Measurements from ENCODE around the gene TMEM143.
"Not testable (repeated sequence)": the region's sequence is repeated elsewhere in the genome, so short reads cannot be mapped to it uniquely, and the experiment has no call there.

The TMEM143 gene

DNA sequence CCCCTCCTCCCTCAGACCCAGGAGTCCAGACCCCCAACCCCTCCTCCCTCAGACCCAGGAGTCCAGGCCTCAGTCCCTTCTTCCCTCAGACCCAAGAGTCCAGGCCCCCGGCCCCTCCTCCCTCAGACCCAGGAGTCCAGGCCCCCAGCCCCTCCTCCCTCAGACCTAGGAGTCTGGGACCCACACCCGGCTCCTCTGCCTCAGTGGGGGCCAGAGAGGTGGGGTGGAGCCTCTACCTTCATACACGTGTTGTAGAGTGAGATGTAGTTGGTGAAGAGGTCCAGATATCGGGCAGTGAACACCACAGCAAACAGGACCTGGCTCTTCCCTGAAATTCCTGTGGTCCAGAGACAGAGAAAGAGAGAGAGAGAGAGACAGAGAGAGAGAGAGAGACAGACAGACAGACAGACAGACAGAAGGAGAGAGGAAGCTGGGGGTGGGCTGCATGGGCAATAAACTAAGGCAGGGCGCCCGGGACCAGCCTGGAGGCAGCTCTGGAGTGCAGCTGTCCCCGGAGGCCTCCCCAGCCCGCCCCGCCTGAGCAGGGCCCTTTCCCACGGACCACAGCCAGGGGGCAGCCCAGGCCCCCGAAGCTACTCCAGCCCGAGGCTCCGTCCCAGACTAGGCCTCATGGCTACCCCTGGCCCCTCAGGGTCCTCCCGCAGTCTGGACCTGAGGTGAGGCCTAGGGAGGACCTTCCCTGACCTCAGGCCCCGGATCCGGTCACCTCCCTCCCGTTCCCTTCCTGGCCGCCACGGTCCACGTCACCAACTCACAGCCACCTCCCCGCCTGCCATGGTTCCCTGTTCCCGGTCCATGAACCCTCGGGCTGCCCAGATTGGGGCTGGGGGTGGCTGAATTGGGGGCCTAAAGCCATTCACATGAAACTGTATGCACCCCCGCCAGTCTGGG lies 26.7 kb upstream of the TMEM143 start:
- no peak for DNase-seq

DNA sequence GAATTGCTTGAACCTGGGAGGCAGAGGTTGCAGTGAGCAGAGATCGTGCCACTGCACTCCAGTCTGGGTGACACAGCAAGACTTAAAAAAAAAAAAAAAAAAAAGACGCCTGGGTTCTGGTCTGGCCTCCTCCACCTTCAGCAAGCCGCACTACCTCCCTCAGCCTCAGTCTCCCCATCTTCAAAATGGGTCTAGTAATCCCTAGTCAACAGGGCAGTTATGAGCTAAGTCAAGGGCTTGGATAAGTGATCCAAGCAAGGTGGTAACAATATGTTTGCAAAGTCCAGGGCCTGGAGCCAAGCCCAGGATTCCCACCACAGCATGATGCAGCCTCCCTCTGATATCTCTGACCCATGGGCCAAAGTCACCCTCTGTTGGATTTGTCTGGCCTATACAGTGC lies 23.2 kb upstream of the TMEM143 start:
- DNase-seq = no peak

DNA sequence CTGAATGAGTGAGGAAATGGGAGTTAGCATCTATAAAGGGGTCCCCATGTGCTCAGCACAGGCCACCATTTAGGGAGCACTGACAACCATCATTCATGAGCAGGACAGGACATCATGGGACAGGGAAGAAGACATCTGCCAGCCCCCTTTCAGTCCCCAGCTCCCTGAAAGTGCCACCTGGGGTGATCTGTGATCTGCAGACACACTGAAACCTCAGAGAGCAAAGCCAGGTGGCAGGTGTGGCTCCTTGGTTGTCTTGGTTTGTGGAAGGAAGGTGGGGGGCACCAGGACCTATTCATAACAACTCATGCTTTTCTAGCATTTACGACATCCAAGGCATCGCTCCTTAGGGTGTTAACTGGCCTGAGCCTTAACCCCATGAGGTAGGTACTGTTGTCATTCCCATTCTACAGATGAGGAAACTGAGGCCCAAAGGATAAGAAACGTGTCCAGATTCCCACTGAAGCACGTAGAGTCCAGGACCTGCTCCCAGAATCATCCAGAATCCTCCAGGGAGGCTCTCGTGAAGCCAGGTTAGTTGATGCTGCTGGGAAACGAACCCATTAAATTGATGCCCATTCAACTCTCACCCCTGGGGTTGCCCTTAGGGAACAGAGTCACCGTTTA lies 21.8 kb upstream of the TMEM143 start:
- no peak for DNase-seq

DNA sequence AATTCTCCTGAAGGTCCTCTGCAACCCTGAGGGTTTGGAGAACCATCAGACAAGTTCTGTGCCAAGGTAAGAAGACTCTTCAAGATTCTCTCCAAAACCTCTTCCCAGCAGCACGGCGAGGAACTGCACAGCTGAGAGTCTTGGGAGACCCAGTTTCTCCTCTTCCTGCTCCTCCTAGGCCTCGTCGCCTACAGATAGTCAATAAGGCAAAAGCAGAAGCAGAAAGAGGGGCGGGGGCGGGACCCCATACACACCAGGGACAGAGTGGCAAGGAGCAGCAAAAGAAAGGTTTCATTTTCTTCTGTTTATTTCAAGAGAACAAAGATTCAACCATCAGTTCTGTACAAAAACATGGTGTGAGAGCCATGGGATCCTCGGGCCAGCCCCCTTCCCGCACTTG lies 18.5 kb upstream of the TMEM143 start:
- no peak for DNase-seq

DNA sequence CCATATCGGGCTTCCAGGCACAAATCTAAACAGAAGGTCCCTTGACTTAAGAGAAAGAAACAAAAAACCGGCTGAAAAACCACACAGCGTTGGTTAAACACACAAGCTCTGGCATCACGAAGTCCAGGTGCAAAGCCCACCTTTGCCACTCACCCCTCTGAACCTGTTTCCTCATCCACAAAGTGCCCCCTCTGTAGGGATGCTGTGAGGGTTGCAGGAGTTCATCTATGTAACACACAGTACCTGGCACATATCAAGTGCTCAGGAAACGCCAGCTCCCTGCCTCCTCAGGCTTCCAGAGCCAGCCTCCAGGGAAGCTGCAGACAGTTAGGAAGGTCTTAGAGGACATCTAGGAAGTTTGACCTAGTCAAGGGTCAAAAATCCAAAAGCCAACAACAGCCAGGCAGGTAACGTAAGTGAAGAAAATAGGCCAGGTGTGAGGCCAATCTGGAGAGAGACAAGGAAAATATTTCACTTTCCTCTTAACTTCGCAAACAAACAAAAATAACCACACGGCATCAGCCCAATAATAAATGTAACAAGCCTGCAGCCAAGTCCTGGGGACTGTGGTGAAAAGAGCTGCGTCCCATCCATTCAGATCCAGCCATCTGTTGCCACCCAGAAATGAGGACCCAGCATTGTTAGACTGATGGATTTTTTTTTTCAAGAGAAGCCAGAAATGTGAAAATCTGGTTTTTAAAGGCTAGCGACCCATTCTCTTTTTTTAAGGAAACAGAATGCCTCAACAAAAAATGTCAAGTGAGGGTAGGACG lies 17.6 kb upstream of the TMEM143 start:
- DNase-seq = no peak

DNA sequence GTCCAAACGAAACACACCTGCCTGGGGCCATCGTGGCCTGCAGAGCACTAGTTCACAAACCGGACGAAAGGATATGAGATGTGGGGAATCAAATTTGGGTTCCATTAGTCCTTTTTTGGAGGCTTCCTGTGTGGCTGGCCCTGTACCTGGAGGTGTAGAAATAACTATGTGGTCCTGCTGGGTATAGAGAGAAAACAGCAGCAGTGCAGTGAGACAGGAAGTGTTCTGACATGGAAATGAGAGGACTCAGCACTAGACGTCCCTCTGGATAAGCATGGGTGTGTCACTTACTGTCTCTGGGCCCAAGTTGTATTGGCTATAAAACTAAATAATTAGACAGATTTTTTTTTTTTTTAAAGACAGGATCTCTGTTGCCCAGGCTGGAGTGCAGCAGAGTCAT lies 15.3 kb upstream of the TMEM143 start:
- no peak for DNase-seq

GRCh38 chr19:48378194-48378570 lies 14.4 kb upstream of the TMEM143 start:
- no peak for DNase-seq

DNA sequence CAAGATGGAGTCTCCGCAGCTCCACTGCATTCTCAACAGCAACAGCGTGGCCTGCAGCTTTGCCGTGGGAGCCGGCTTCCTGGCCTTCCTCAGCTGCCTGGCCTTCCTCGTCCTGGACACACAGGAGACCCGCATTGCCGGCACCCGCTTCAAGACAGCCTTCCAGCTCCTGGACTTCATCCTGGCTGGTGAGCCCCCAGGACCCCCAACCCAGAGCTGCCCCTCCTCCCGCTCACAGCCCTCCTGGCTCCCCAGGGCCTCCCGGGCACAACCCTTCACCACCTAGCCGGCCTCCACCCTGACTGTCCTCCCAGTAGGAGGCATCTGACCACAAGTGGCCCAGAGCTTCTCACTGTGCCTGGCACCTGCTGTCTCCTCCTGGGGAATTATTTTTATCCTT lies 9.8 kb upstream of the TMEM143 start:
- DNase-seq = no peak

- peak; percentile 62 for DNase-seq
These were observed 9.2 kb upstream of the TMEM143 start for GRCh38 chr19:48372904-48373303.

GRCh38 chr19:48371771-48372170 lies 8.0 kb upstream of the TMEM143 start:
- DNase-seq = not testable (repeated sequence)

GRCh38 chr19:48371367-48371766 lies 7.6 kb upstream of the TMEM143 start:
- DNase-seq = no peak

DNA sequence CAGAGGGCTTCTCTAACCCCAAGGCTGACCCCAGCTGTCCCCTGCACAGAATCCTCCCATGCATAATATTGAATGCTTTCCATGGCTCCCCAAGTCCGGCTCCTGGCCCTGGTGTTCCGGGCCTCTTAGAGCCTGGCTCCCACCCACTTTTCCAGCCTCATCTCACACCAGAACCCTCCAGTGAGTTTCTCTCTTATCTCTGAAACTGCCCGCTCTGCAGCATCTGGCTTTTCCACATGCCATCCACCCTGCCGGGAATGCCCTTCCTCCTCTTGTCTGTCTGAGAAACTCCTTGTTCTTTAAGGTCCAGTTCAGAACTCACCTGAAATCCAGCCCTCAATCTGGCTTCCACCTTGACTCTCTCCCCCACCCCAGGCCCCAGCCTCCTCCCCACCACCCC lies 7.2 kb upstream of the TMEM143 start:
- DNase-seq = no peak

DNA sequence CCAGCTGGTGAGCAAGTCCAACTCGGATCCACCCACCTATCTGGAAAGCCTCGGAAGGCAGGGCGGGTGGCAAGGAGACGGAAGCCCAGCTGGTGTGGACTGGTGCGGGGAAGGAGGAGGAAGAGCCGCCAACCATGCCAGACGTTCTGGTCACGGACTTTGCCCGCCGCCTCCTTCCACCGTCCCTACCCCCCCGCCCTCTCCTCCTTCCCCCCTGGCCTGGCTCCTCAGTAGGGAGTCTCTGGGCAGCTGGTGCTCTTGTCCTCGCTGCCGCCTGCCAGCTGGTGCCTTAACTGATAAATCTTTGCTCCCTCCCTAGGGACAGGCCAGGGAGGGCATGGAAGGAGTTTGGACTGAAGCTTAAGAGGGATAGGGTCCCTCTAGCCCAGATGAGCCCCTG lies 5.2 kb upstream of the TMEM143 start:
- no peak for DNase-seq

- DNase-seq = no peak
These were observed 4.1 kb upstream of the TMEM143 start for GRCh38 chr19:48367855-48368254.

GRCh38 chr19:48365602-48366001 lies 1.9 kb upstream of the TMEM143 start:
- no peak for DNase-seq

GRCh38 chr19:48364598-48365348 lies 1.0 kb upstream of the TMEM143 start:
- no peak for DNase-seq

DNA sequence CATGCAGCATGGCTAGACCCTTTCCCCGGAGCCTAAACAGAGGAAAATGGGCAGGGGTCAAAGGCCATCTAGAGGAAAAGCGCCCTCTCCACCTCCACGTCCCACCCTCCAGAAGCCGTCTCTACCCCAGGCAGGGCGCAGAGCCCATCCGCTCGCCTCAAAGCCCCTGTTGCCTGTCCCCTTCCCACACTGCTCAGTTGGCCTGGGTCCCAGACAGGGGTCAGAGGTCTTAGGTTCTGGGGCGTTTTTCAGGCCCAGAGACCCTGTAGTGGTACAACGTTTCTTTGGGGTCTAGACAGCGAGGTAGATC lies 285 bp downstream of the TMEM143 start:
- DNase-seq = no peak

DNA sequence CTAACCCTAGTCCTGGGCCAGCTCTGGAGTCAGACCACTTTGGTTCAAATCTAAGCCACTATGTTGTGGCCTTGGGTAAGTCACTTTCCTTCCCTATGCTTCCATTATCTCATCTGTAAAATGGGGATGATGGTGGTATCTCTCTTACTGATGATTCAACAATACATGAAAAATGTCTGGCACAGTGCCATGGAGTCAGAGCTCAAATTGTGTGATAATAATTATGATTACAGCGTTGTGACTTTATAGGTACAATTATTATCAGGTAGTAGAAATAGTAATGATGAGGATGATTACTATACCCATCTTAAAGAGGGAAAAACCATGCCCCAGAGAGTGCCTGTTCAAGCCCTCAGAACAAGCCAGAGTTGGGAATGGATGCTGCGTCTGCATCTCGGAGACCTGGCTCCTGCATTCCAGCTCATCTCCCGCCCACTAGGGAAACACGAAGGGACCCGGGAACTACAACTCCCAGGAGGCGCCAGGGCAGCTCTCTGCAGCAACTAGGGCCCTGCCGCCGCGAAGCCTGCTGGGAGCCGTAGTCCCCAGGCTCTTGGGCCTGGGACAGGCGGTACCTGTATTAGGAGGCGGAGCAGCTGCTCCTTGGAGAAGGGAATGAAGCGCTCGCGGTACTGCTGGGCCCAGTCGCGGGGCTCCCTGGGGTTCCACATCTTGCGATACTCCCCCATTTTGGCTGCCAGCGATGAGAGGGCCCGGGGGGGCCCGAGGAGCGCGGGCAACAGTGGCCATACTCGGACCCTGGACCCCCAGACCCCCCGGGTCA lies 832 bp downstream of the TMEM143 start:
- DNase-seq = peak; percentile 95

DNA sequence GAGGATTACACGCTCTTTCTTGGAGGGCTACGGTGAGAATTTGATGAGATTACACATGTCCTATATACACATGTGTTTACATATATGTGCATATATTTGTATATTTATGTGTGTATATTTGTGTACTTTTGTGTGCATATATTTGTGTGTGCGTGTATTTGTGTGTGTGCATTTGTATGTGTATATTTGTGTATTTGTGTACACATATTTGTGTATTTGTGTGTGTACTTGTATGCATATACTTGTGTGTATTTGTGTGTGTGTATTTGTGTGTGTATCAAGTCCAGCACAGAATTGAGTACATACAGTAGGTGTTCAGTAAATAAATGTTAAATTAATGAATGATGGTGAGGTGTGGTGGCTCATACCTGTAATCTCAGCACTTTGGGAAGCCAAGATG lies 1.8 kb downstream of the TMEM143 start:
- DNase-seq = no peak

GRCh38 chr19:48359123-48359522 lies 4.6 kb downstream of the TMEM143 start:
- DNase-seq = no peak

DNA sequence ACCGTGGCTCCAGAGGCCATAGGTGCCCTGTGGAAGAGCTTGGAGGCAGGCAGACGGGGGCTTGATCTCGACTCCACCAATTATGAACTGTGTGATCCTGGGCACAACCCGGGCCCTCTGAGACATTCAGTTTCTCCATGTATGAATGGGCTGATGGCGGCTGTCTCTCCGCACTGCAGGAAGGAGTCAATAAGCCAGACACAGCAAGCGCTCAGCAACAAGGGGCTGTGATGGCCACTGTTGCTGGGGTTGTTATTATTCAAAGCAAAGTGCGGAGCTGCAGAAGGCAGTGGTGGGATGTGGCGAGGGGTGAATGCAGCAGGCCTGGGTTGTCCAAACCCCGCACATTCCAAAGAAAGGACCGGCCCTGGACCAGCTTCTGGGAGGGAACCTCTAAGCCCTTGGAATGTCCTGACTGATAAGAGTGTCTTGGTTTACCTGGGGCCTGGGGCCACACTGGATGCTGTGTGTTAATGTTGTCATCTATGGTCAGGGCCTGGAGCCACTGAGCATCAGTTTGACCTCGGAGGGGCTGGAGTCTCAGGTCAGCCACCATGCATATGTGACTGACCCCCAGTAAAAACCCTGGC lies 8.3 kb downstream of the TMEM143 start:
- DNase-seq = no peak

Measured in NCI-H510A treated with DMSO at 0.1 percent for 48 hours (cell line).